ENCODE results near the gene VGF.

- TF ChIP-seq CTCF (conservative IDR thresholded peaks at IDR 0.05 in 1 of 2, IDR thresholded peaks at IDR 0.05 in 1 of 2; ENCODE audit: extremely low read depth in 1 of 2, insufficient read depth in 1 of 2, low read depth in 1 of 2, low read length in 2 of 2) (no peak), EZH2 (IDR thresholded peaks at IDR 0.05; ENCODE audit: borderline replicate concordance, low read length) (no peak)
Measured at GRCh38 chr7:101195884-101196283, 30.5 kb upstream of the VGF start.
